GM19463 (cell line): ENCODE results near the gene MED22.
"Not testable (repeated sequence)": the region's sequence is repeated elsewhere in the genome, so short reads cannot be mapped to it uniquely, and the experiment has no call there.

Experiments
- ATAC-seq: cut with Tn5 transposase; IDR thresholded peaks from one replicate; pipeline ENCODE4 v1.9.1; 2021; ENCODE audit warnings: mild to moderate bottlenecking, moderate library complexity; ENCODE audit not compliant: unreplicated experiment

Gene MED22

GRCh38 chr9:133347985-133348717 is at the start of gene MED22, which contains the start of gene RPL7A:
TSS of gene MED22 (minus strand) at chr9:133348131. CDS start at chr9:133346662, 1,469 bp downstream.
TSS of gene RPL7A (plus strand) at chr9:133348218. CDS start at chr9:133348244, 26 bp downstream.
- peak; percentile 69 for ATAC-seq

GRCh38 chr9:133397370-133397769 is 49.4 kb upstream of the MED22 start:
- ATAC-seq: no peak

- ATAC-seq: no peak
Measured at GRCh38 chr9:133396952-133397351, 49.0 kb upstream of the MED22 start.

- ATAC-seq: no peak
Measured at GRCh38 chr9:133394687-133395271, 46.8 kb upstream of the MED22 start.

GRCh38 chr9:133393399-133393798 is 45.5 kb upstream of the MED22 start:
- ATAC-seq: no peak

GRCh38 chr9:133392308-133392707 is 44.4 kb upstream of the MED22 start:
- ATAC-seq: not testable (repeated sequence)

- not testable (repeated sequence) for ATAC-seq
Measured at GRCh38 chr9:133391449-133391848, 43.5 kb upstream of the MED22 start.

- ATAC-seq: no peak
Measured at GRCh38 chr9:133390713-133391112, 42.8 kb upstream of the MED22 start.

GRCh38 chr9:133389562-133389961 is 41.6 kb upstream of the MED22 start:
- ATAC-seq: no peak

- ATAC-seq: no peak
Measured at GRCh38 chr9:133389025-133389557, 41.2 kb upstream of the MED22 start.

- no peak for ATAC-seq
Measured at GRCh38 chr9:133387680-133388079, 39.7 kb upstream of the MED22 start.

GRCh38 chr9:133386338-133386737 is 38.4 kb upstream of the MED22 start:
- ATAC-seq: no peak

GRCh38 chr9:133385452-133385851 is 37.5 kb upstream of the MED22 start:
- no peak for ATAC-seq

- no peak for ATAC-seq
Measured at GRCh38 chr9:133384736-133385321, 36.9 kb upstream of the MED22 start.

- no peak for ATAC-seq
Measured at GRCh38 chr9:133383438-133383837, 35.5 kb upstream of the MED22 start.

GRCh38 chr9:133382507-133383141 is 34.7 kb upstream of the MED22 start:
- no peak for ATAC-seq

- ATAC-seq: no peak
Measured at GRCh38 chr9:133380734-133381133, 32.8 kb upstream of the MED22 start.

- ATAC-seq: no peak
Measured at GRCh38 chr9:133379153-133380086, 31.5 kb upstream of the MED22 start.

GRCh38 chr9:133378408-133378962 is 30.6 kb upstream of the MED22 start:
- ATAC-seq: no peak

GRCh38 chr9:133377721-133378216 is 29.8 kb upstream of the MED22 start:
- ATAC-seq: no peak
